IPS-11a (cell line): ENCODE data around the gene KLK12.

Source experiments
- H3K4me3 ChIP-seq: one replicate; pipeline ENCODE4 v1.5.1; 2013; ENCODE audit warnings: low read depth, low read length, control low read depth

KLK12 gene

DNA sequence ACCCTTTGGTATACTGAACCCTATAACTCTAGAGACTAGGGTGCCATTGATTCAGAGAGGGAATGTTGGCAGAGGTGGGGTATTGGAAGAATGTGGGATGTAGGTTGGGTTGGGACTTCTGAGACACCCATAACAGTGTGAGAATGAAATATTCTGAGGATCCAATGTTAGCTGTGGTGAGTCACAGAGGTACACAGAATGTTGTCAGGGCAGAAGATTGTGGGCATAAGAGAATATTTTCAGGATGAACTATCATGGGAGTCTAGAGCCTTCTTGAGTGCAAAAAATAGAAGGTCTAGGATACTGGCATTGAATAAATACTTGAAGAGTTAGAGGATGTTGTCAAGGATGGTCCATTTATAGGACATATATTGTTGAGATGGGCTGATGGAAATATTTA, 21.1 kb upstream of the KLK12 start:
- H3K4me3 ChIP-seq: no peak overlapping the region

DNA sequence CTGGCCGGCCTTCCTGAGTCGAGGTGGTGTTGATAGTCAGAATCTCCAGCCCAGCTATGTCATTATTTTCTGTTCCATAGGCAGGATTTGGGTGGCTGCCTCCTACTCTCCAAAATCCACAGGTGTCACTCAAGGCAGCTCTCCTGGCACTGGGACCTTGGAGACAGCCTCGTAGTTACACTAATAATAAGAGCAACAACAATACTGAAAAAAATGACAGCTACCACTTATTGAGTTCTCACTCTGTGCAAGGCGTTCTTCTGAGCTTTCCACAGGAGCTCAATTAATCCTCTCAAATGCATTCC, 12.2 kb upstream of the KLK12 start:
- H3K4me3 ChIP-seq: no peak overlapping the region

DNA sequence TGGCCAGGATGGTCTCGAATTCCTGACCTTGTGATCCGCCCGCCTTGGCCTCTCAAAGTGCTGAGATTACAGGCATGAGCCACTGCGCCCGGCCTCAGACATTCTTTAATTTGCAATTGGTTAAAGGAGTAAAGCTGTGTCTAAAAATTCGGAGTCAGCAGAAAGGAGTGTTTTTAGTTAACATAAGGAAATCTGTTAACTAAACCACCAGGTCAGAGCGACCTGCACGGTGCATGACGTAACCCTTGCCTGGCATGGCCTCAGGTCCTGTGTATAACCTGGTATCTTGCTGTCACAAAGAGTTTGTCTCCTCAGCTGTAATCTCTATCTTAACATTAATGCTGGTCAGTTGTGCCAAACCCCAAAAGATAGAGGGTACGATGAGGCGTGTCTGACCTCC, 9.5 kb upstream of the KLK12 start:
- H3K4me3 ChIP-seq: no peak overlapping the region

DNA sequence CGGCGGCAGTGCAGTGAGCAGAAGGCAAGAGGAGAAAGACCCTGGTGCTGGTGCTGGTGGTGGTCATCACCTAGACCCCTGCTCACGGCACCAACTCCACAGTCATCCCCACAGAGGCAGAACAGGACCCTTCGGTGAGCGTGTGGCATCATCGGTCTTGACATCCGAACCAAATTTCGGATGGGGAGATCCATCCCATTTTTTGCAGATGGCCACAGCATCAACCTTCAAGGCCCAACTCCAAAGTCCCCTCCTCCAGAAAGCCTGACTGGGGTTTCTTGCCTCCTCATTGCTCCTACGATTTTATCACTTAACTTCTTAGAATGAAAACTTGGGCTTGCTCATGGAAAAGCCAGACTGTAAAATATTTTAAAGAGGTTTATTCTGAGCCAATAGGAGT, 8.7 kb upstream of the KLK12 start:
- H3K4me3 ChIP-seq: no peak overlapping the region

DNA sequence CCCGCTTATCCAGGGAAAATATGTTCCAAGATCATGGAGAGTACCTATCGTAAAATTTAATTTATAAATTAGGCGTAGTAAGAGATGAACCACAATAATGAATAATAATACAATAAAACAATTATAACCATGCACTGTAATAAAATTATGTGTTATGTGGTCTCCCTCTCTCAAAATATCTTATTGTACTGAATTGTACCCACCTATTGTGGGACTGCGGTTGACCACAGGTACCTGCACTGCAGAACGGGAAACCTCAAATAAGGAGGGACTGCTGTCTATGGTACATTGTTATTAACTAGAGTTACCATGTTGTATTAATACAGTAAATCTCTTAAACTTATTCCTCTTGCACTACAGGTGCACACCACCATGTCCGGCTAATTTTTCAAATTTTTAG, 5.3 kb upstream of the KLK12 start:
- H3K4me3 ChIP-seq: no peak overlapping the region

DNA sequence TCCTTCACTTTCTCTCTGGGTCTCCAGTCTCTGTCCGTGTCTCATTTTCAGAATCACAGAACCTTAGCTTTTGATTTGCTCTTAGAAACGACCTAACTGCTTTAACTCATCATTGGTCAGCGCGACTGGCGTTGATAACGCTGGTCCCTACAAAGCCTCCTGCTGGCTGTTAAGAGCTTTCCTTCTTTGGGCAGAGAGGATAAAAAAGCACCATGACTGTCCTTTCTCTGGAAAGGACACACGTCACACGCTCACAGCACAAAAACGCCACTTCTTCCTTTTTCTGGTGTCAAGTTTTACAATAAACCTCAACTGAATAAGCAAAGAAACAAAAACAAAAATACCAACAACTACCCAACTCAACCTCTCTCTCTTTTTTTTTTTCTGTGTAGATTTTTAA, 1.7 kb upstream of the KLK12 start:
- no peak overlapping the region for H3K4me3 ChIP-seq

DNA sequence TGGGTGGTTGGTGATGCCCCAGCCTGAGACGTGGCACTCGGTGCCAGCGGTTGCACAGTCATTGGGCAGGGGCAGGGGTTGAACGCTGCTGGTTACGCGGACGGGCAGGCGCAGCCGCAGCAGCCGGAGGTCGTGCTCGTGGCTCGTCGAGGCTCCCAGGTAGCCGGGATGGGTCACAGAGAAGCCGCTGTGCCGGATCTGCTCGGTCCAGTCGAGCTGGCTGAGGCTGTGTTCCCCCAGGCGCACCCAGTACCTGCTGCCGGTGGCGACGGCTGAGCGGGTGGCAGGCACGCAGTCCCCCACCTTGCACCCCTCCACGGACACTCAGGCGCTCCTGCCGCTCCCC, 2.9 kb downstream of the KLK12 start:
- H3K4me3 ChIP-seq: no peak overlapping the region

DNA sequence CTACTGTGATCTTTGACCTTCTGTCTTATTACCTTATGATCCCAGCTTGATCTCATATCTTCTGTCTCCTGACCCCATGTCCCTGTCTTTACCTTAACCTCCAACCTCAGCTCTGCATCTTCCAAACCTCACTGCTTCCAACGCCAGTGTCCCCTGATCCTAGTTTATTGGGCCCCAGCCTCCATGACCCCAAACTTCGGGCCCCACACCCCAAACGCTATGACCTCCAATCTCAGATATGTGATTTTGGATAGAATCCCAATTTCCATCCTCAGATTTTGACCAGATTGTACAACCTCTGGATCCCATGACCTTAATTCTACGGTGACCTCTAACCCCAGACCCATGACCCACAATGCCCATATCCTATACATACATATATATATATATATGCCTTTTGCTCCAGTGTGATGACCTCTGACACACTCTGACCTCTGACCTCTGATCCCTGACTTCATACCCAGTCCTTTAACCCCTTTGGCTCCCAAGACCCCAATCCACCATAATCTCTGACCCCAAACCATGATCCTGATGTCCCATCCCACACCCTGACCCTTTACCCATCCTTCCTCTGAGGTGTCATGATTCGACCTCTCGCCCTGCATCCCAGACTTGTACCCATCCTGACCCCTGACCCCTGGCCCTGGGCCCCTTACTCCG, 3.5 kb downstream of the KLK12 start:
- H3K4me3 ChIP-seq: no peak overlapping the region

DNA sequence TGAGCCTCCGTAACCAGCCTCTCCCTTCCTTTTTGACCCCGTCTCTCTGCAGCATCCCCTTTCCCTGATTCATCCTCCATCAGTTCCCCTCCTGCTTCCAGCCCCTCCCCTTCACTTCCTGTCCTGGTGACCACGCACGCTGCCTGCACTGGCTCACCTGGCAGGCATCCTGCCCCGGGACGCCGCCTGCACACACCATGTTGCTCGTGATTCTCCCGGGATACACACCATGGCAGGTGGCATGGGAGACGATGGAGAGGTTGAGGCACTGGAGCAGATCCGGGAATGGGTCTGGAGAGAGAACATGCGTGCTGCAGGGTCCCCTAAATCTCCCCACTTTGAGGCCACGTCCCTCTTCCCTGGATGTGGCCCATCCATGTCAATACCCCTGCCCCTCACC, 4.2 kb downstream of the KLK12 start:
- no peak overlapping the region for H3K4me3 ChIP-seq

DNA sequence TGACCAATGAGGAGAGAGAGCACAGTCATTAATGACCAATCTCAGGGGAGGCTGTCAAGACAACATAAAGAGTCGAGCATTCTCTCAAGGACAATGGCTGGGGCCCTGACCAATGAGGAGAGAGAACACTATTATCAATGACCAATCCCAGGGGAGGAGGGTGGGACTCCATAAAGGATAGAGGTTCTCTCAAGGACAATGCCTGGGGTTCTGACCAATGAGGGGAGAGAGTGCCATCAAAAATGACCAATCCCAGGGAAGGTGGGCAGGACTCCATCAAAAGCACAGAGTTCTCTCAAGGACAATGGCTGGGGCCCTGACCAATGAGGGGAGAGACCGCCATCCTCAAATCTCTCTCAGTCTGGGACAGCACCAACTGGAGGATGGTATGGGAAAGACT, 5.1 kb downstream of the KLK12 start:
- no peak overlapping the region for H3K4me3 ChIP-seq

DNA sequence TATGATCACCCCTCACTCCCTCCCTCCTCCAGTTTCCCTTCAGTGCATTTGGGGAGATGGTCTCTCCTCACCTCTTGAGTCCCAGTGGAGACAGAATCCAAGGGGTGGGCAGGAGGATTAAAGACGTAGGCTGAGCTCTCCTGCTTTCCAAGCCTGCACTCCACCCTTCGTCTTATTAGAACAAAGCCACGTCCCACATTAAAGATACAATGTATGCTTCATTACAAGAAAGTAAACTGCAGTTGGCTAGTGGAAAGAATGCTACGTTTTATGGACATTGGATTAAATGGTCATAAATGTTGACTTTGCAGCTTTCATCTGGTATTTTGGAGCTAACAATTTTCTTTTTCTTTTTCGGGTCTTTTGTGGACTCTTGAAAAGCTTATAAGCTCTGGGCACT, 6.9 kb downstream of the KLK12 start:
- no peak overlapping the region for H3K4me3 ChIP-seq

DNA sequence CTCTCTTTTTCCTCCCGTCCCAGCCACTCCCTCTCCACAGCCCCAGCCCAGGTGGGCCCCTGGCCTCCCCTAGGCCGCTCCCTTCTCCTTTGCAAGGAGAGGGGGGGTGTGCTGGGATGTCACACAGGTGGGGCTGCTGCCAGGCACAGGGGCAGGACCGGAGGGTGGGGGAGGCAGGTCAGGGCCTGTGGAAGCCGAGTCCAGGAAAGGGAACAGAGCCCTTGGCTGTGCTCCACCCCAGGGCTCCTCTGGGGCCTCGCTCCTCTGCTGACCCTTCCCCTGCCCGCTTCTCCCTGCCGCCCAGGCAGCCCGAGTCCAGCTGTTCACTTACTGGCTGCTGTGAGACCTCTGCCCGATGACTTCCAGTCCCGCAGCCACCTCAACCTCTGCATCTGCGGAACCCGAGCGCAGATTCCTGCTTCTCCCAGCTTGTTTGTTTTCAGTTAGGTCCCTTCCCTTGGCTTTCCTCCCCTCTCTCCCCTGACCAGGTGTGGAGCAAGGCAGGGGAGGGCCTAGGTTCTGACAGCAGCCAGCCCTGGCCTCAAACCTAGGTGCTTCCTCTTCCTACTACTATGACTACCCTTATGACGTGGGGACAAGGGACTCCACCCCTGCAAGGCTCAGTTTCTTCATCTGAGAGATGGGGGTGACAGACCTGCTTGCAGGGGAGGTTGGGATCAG, 7.5 kb downstream of the KLK12 start:
- H3K4me3 ChIP-seq: no peak overlapping the region

DNA sequence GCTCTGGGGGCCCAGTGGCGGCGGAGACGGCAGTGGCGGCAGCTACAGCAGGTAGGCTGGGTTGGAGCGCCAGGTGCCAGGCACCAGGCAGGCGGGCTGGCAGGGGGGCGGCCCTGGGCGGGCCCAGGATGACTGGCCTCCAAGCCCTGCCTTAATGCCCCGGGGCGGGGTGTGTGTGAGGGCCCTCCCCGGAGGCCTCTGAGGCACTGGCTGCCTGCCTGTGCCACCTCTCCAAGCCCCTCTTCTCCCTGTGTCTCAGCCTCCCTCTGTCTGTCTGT, 8.3 kb downstream of the KLK12 start, which contains the start of gene KLK11:
Gene KLK11, minus strand, starts transcription at position 63 of the 278 bp plus-strand sequence. CDS start 985 bp downstream, outside the sequence.
- no peak within 1 kb of the TSS for H3K4me3 ChIP-seq

DNA sequence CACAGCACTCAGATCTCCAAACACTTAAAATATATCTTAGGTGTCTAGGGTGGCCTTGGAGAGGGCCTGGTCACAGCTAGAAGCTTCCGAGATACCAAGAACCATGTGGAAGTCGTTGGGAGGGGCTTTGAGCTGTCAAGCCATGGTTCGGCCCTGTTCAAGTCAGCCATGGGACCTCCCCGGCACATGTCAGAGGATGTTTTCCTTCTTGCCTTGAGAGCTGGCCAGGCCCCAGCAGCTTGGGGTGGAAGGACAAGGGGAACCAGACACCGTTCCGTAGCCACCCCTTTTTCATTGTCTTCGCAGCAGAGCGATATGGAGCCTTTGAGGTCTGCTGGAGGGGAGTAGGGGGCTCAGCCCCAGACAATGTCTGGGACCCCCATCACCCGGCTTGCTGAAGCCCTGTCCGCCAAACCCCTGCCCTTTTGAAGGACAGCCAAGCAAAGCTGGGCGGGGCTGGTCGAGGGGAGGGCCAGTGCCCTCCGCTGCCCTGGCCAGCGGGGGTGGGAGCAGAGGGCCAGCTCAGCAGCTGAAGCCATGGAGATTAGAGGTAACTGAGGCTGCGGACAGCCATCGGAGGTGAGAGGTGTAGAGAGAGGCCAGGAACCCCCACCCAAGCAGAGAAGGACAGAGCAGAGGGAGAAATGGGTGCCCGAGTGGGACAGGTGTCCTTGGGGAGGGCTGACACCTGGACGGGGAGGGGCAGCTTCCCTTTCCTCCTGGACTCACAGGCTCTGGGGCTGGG, 8.8 kb downstream of the KLK12 start:
- H3K4me3 ChIP-seq: no peak overlapping the region

DNA sequence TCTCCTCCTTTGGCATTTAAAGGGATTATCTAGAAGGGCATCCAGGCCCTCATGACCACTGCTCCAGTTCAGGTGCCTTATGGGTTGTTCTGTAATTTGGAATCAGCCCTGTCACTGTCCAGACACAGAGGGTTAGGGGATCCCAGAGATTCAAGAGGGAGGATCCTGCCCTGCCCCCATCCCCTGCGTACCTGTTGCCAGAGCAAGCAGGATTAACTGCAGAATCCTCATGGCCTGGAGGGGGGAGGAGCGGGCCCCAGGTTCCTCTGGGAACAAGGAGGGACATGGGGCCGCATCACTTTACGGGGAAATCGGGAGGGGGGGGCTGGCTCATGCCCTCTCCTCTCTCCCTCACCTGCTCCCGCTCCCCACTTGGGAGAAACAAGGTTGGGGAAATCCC, 9.4 kb downstream of the KLK12 start:
- H3K4me3 ChIP-seq: no peak overlapping the region

DNA sequence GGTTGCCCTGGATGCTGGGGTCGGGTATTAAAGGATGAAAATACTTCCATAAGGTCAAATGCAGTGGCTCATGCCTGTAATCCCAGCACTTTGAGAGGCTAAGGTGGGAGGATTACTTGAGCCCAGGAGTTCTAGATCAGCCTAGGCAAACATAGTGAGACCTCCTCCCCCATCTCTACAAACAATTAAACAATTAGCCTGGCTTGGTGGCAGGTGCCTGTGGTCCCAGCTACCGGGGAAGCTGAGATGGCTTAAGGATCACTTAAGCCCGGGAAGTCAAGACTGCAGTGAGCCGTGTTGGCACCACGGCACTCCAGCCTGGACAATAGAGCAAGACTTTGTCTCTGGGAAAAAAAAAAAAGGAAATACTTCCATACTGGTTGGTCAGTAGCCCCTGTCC, 9.9 kb downstream of the KLK12 start:
- no peak overlapping the region for H3K4me3 ChIP-seq

DNA sequence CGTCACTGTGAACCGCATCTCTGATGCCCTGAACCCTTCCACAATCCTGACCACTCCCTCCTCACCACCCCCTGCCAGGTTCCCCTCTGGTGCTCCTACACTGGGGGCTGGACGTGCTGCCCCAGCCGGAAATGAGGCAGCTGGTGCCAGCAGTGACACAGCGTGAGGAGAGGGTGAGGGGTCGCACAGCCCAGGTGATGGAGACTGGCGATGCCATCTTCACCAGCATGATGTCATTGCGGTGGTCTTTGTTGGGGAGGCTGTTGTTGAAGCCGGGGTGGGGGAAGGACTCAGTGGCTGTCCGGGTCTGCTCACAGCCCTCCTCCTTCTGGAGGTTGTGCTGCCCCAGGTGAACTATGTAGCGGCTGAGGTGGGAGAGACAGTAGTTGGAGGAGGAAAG, 10.9 kb downstream of the KLK12 start:
- no peak overlapping the region for H3K4me3 ChIP-seq

DNA sequence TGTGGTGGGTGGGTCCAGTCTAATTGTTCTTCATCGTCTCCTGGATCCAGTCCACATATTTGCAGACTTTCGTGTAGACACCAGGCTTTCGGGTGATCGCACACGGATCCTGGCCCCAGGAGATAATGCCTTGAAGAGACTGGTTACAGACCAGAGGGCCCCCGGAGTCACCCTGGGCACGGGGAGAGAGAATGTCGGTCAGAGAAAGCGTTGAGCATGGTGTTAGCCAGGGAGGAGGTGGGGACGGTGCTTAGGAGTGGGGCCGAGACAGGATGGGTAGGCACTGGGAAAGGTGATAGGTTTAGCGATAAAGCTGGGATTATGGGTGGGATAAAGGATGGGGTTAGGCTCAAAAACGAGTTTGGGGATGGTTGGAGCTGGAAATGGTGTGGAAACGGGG, 12.3 kb downstream of the KLK12 start:
- H3K4me3 ChIP-seq: no peak overlapping the region

DNA sequence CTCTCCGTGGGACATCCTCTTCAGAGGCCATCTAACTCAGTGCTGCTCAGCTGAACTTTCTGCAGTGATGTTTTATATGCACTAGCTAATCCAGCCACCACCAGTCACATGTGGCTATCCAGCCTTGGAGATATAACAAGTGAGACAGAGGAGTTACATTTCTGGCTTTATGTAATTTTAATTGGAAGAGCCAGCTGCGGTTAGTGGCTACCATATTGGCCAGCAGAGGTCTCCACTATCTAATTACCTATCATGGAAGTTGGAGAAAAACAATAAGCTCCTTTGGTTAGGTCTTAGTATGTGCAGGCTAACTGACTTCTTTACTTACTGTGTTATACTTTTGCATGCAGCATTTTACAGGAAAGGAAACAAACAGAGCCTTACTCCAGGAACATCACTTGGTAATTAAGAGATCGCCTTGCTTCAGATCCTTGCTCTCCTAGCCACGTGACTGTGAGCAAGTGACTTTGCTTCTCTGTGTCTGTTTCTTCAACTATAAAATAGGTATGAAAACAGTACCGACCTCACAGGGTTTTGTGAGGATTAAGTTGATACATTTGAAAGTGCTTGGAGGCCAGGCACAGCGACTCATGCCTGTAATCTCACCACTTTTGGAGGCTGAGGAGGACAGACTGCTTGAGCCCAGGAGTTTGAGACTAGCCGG, 13.7 kb downstream of the KLK12 start:
- H3K4me3 ChIP-seq: no peak overlapping the region

DNA sequence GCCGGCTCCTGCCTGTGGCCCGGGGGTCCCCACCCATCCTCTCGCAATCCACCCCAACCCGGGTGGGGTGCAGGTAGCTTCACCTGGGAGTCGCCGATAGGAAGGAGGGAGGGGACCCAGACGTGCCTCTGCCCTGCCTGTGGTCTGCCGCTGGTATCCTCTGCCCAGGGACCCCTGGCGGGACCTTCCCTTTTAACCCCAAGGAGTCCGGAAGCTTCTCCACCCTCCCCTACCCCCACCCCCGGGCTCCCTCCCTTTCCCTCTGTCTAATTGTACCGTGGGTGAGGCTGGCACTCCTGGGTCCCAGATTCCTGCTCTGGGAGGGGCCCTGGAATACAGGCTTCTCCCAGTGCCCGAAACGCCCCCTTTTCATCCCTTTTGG, 15.3 kb downstream of the KLK12 start, which contains the start of gene KLK10:
Gene KLK10, minus strand, starts transcription at position 166 of the 382 bp plus-strand sequence. CDS start 579 bp downstream, outside the sequence.
- H3K4me3 ChIP-seq: peak within 1 kb of the TSS; percentile 24

DNA sequence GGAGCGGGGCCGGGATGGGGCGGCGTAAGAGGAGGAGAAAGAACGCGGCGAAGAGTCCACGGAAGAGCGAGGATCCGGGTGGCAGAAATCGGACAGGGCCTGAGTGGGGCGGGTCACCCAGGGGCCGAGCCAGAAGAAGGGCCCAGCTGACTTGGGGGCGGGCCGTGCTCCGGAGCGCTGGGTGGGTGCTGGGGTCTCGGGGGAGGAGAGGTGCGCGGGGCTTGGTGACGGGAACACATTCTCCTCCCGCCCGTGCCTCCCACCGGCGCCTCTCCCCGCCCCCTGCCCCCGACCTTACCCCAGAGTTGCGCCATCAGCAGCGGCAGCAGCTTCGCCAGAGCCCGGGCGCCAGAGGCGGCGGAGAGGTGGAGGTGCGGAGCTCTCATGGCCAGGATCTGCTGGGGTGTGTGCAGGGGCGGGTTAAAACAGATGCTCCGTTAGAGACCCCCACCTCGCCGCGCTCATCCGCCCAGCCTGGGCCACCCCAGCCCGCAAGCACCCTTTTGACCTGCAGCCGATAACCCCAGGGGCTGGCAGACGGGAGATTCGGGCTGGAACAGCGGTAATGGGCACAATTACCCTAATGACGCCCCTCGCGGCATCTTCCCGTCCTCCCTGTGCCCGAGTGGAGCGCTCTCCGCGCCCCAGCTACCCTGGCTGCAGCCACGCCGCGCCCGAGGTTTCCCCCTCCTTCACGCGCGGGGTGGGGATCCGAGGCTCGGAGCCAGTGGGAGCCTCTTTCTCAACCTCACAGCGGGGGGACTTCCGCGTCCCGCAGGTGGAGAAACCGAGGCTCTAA, 15.9 kb downstream of the KLK12 start:
- peak overlapping the region; percentile 24 for H3K4me3 ChIP-seq
